HEK293 (cell line): Measurements from ENCODE around the gene PTS.
A peak's percentile ranks its signal among the peaks of the same experiment; 100 is the strongest.

Experiments used
- CTCF ChIA-PET: fragments of 350-600 bp; formaldehyde crosslinking; extraction: SDS; loops from one replicate; lab custom pipeline; 2021; ENCODE audit warnings: antibody characterized with exemption; lab: Yijun Ruan, JAX
- POLR2A ChIA-PET: fragments of 300-600 bp; formaldehyde crosslinking; extraction: SDS; loops from one replicate; lab custom pipeline; 2020; ENCODE audit warnings: antibody characterized with exemption, inconsistent platforms; lab: Yijun Ruan, JAX
- H3K27ac ChIP-seq: fragments of 200-500 bp; sonication (Bioruptor generic); 2 replicates; pipeline ENCODE4 v1.5.1; 2014; ENCODE audit warnings: low read depth, low read length, control low read depth, inconsistent platforms; ENCODE audit errors: extremely low read depth
- H3K36me3 ChIP-seq, 2 experiments: fragments of 200-500 bp in 1 of 2; sonication (Bioruptor generic) in 1 of 2; 1 replicate in 1 of 2; 2 replicates in 1 of 2; pipeline ENCODE4 v1.5.1; 2014 to 2017; ENCODE audit warnings: inconsistent platforms in 2 of 2, low read length in 2 of 2; ENCODE audit not compliant: control insufficient read depth in 2 of 2, insufficient read depth in 1 of 2
- H3K4me1 ChIP-seq: fragments of 200-500 bp; sonication (Bioruptor generic); 2 replicates; pipeline ENCODE4 v1.5.1; 2014; ENCODE audit warnings: mild to moderate bottlenecking, low read length, inconsistent platforms; ENCODE audit not compliant: control insufficient read depth, insufficient read depth
- H3K4me3 ChIP-seq: 2 replicates; pipeline ENCODE4 v1.5.1; 2011; ENCODE audit warnings: low read depth, mild to moderate bottlenecking, control low read depth, low read length, moderate library complexity
- H3K9me3 ChIP-seq: fragments of 200-500 bp; sonication (Bioruptor generic); 2 replicates; pipeline ENCODE4 v1.5.1; 2014; ENCODE audit warnings: low read depth, low read length, inconsistent platforms; ENCODE audit not compliant: control insufficient read depth, insufficient read depth
- EGR2 ChIP-seq: fragments of 450-650 bp; formaldehyde crosslinking; IDR thresholded peaks from 2 replicates; pipeline ENCODE4 v1.5.1; 2016; ENCODE audit warnings: low read depth, missing biosample characterization, missing genetic modification characterization
- GLI2 ChIP-seq: fragments of 450-650 bp; formaldehyde crosslinking; IDR thresholded peaks from 2 replicates; pipeline ENCODE4; 2017; ENCODE audit warnings: missing biosample characterization, missing genetic modification characterization, low read depth, borderline replicate concordance
- KLF1 ChIP-seq: fragments of 450-650 bp; formaldehyde crosslinking; IDR thresholded peaks from 2 replicates; pipeline ENCODE4 v1.5.1; 2016; ENCODE audit warnings: missing biosample characterization, missing genetic modification characterization
- KLF8 ChIP-seq: fragments of 450-650 bp; formaldehyde crosslinking; IDR thresholded peaks from 2 replicates; pipeline ENCODE4 v1.5.1; 2016; ENCODE audit warnings: missing biosample characterization, missing genetic modification characterization
- KLF9 ChIP-seq: fragments of 450-650 bp; formaldehyde crosslinking; IDR thresholded peaks from 2 replicates; pipeline ENCODE4 v1.5.1; 2016; ENCODE audit warnings: missing biosample characterization, missing genetic modification characterization, low read depth
- PRDM1 ChIP-seq: fragments of 450-650 bp; formaldehyde crosslinking; IDR thresholded peaks from 2 replicates; pipeline ENCODE4; 2016; ENCODE audit warnings: missing biosample characterization, missing genetic modification characterization
- SP2 ChIP-seq: fragments of 450-650 bp; formaldehyde crosslinking; IDR thresholded peaks from 2 replicates; pipeline ENCODE4 v1.5.1; 2016; ENCODE audit warnings: missing biosample characterization, missing genetic modification characterization
- YY2 ChIP-seq: fragments of 450-650 bp; formaldehyde crosslinking; IDR thresholded peaks from 2 replicates; pipeline ENCODE4 v1.5.1; 2016; ENCODE audit warnings: missing biosample characterization, missing genetic modification characterization
- ZBTB17 ChIP-seq: fragments of 450-650 bp; formaldehyde crosslinking; IDR thresholded peaks from 2 replicates; pipeline ENCODE4 v1.5.1; 2016; ENCODE audit warnings: missing biosample characterization, missing genetic modification characterization
- ZEB2 ChIP-seq: fragments of 450-650 bp; formaldehyde crosslinking; IDR thresholded peaks from 2 replicates; pipeline ENCODE4 v1.5.1; 2016; ENCODE audit warnings: missing biosample characterization, missing genetic modification characterization
- ZNF132 ChIP-seq: fragments of 450-650 bp; formaldehyde crosslinking; IDR thresholded peaks from 2 replicates; pipeline ENCODE4 v1.5.1; 2017; ENCODE audit warnings: missing biosample characterization, missing genetic modification characterization, borderline replicate concordance
- ZNF174 ChIP-seq: fragments of 450-650 bp; formaldehyde crosslinking; IDR thresholded peaks from 2 replicates; pipeline ENCODE4 v1.5.0; 2017; ENCODE audit warnings: missing biosample characterization, mild to moderate bottlenecking, missing genetic modification characterization
- ZNF175 ChIP-seq: fragments of 450-650 bp; formaldehyde crosslinking; IDR thresholded peaks from 2 replicates; pipeline ENCODE4 v1.5.1; 2016; ENCODE audit warnings: missing biosample characterization, missing genetic modification characterization
- ZNF2 ChIP-seq: fragments of 450-650 bp; formaldehyde crosslinking; IDR thresholded peaks from 2 replicates; pipeline ENCODE4 v1.5.1; 2016; ENCODE audit warnings: missing biosample characterization, missing genetic modification characterization
- ZNF214 ChIP-seq: fragments of 450-650 bp; formaldehyde crosslinking; IDR thresholded peaks from 2 replicates; pipeline ENCODE4 v1.5.1; 2017; ENCODE audit warnings: missing biosample characterization, mild to moderate bottlenecking, missing genetic modification characterization, borderline replicate concordance
- ZNF223 ChIP-seq: fragments of 450-650 bp; formaldehyde crosslinking; IDR thresholded peaks from 2 replicates; pipeline ENCODE4 v1.5.1; 2016; ENCODE audit warnings: missing biosample characterization, missing genetic modification characterization
- ZNF335 ChIP-seq: fragments of 450-650 bp; formaldehyde crosslinking; conservative IDR thresholded peaks from 2 replicates; pipeline ENCODE4 v1.5.1; 2016; ENCODE audit warnings: missing biosample characterization, missing genetic modification characterization
- ZNF366 ChIP-seq: fragments of 450-650 bp; formaldehyde crosslinking; conservative IDR thresholded peaks from 2 replicates; pipeline ENCODE4 v1.5.1; 2016; ENCODE audit warnings: missing biosample characterization, missing genetic modification characterization
- ZNF394 ChIP-seq: fragments of 450-650 bp; formaldehyde crosslinking; IDR thresholded peaks from 2 replicates; pipeline ENCODE4 v1.5.1; 2016; ENCODE audit warnings: missing biosample characterization, missing genetic modification characterization, mild to moderate bottlenecking, moderate library complexity, borderline replicate concordance
- ZNF514 ChIP-seq: fragments of 450-650 bp; formaldehyde crosslinking; IDR thresholded peaks from 2 replicates; pipeline ENCODE4 v1.5.1; 2016; ENCODE audit warnings: missing biosample characterization, missing genetic modification characterization
- ZNF555 ChIP-seq: fragments of 450-650 bp; formaldehyde crosslinking; conservative IDR thresholded peaks from 2 replicates; pipeline ENCODE4 v1.5.1; 2017; ENCODE audit warnings: missing biosample characterization, mild to moderate bottlenecking, missing genetic modification characterization, inconsistent platforms
- ZNF654 ChIP-seq: fragments of 450-650 bp; formaldehyde crosslinking; IDR thresholded peaks from 2 replicates; pipeline ENCODE4 v1.5.1; 2016; ENCODE audit warnings: low read depth, missing biosample characterization, missing genetic modification characterization
- ZNF837 ChIP-seq: fragments of 450-650 bp; formaldehyde crosslinking; IDR thresholded peaks from 2 replicates; pipeline ENCODE4 v1.5.1; 2016; ENCODE audit warnings: missing biosample characterization, missing genetic modification characterization
- ZSCAN30 ChIP-seq: fragments of 450-650 bp; IDR thresholded peaks from 2 replicates; pipeline ENCODE4 v1.5.1; 2018; ENCODE audit warnings: missing biosample characterization, mild to moderate bottlenecking, missing genetic modification characterization, moderate library complexity
- TF ChIP-seq, protein P1 (sequence below): fragments of 450-650 bp; formaldehyde crosslinking; IDR thresholded peaks from 2 replicates; pipeline ENCODE4 v1.5.1; 2016; ENCODE audit warnings: missing biosample characterization, missing genetic modification characterization
- TF ChIP-seq, protein P2 (sequence below): fragments of 450-650 bp; formaldehyde crosslinking; IDR thresholded peaks from 2 replicates; pipeline ENCODE4 v1.5.1; 2016; ENCODE audit warnings: missing biosample characterization, missing genetic modification characterization, low read depth
- TF ChIP-seq, protein P3 (sequence below): fragments of 450-650 bp; formaldehyde crosslinking; conservative IDR thresholded peaks from 2 replicates; pipeline ENCODE4 v1.5.1; 2016; ENCODE audit warnings: low read depth, missing biosample characterization, missing genetic modification characterization

The PTS gene

DNA sequence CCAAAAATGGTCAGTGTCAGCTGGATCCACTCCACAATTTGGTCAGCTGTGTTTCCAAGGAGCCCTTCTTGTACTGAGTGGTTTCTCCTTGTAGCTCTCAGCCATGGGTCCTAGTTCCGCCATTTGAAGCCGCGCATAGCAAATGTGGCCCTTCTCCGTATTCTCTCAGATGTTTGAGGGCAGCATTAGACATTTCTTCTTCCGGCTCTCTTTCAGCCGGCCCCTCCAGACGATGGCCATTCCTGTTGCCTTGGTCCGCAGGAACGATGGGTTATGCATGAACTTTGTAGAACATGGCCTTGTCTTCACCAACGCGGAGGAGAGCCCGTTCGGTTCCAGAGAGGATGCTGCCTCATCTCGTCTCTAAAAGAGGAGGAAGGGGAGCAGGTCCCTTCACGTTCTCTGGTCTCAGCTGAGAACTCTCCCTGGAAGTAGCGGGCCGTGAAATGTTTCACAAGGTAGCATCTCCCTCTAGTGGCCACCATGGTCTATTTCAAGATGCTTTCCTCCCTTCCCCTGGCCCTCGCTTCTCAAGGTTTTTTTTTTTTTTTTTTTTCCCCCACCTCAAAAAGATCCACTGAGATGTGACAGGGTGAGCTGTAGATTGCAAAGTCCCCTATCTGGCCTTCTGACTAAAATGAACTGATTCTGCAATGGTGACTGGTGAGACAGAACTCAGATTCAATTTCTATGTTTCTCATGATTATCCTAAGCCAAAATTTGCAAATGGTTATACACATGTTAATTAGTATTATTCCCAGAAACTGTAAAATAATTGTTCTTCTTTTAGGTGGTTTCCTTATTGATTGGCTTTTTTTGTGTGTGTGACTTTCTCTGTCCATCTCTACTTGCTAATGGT lies 54.3 kb downstream of the PTS start:
- Histone ChIP-seq H3K4me1 (no peaks in the 10 kb centered on the region), H3K27ac (no peak overlapping the region), H3K9me3 (no peaks in the 10 kb centered on the region), H3K4me3 (peak overlapping the region; percentile 26), H3K36me3 (no peaks in the 10 kb centered on the region)
- POLR2A ChIA-PET, result interaction anchor here (0.6 to 0.7 kb wide), 4 partner anchors 138 to 1000 kb away, joined by 3 to 5 read pairs (median 4); no protein-coding TSS in a partner anchor
- CTCF ChIA-PET, result interaction anchor here (0.6 to 12.4 kb wide), 48 partner anchors 9 to 1538 kb away, joined by 3 to 308 read pairs (median 4); partner anchors contain the start of gene PTS
- TF ChIP-seq ZNF555 (tag by site-specific recombination) (no peak), ZBTB17 (tag by site-specific recombination) (peak; percentile 58; the same call in 1 of the 2 replicates), ZNF214 (tag by site-specific recombination) (no peak), ZEB2 (0 out of 2 replicates have a peak, but pooled peaks have one; percentile 6), ZNF132 (tag by site-specific recombination) (no peak), KLF8 (no peak), ZSCAN30 (tag by site-specific recombination) (no peak), KLF9 (tag by site-specific recombination) (0 out of 2 replicates have a peak, but pooled peaks have one; percentile 1), ZNF175 (tag by site-specific recombination) (no peak), ZNF174 (no peak), ZNF335 (tag by site-specific recombination) (peak; percentile 76), ZNF514 (tag by site-specific recombination) (no peak), KLF1 (tag by site-specific recombination) (no peak), ZNF654 (peak; percentile 86), ZNF837 (tag by site-specific recombination) (no peak), ZNF394 (tag by site-specific recombination) (0 out of 2 replicates have a peak, but pooled peaks have one; percentile 16), YY2 (tag by site-specific recombination) (0 out of 2 replicates have a peak, but pooled peaks have one; percentile 23), EGR2 (tag by site-specific recombination) (no peak), ZNF366 (tag by site-specific recombination) (0 out of 2 replicates have a peak, but pooled peaks have one; percentile 21), ZNF2 (tag by site-specific recombination) (0 out of 2 replicates have a peak, but pooled peaks have one; percentile 34), PRDM1 (tag by site-specific recombination) (0 out of 2 replicates have a peak, but pooled peaks have one; percentile 36), SP2 (tag by site-specific recombination) (no peak), GLI2 (no peak), ZNF223 (no peak)
- TF ChIP-seq, protein P1, sequence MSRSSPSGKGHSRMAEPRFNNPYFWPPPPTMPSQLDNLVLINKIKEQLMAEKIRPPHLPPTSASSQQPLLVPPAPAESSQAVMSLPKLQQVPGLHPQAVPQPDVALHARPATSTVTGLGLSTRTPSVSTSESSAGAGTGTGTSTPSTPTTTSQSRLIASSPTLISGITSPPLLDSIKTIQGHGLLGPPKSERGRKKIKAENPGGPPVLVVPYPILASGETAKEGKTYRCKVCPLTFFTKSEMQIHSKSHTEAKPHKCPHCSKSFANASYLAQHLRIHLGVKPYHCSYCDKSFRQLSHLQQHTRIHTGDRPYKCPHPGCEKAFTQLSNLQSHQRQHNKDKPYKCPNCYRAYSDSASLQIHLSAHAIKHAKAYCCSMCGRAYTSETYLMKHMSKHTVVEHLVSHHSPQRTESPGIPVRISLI (tag by site-specific recombination), result peak; percentile 91
- TF ChIP-seq, protein P2, sequence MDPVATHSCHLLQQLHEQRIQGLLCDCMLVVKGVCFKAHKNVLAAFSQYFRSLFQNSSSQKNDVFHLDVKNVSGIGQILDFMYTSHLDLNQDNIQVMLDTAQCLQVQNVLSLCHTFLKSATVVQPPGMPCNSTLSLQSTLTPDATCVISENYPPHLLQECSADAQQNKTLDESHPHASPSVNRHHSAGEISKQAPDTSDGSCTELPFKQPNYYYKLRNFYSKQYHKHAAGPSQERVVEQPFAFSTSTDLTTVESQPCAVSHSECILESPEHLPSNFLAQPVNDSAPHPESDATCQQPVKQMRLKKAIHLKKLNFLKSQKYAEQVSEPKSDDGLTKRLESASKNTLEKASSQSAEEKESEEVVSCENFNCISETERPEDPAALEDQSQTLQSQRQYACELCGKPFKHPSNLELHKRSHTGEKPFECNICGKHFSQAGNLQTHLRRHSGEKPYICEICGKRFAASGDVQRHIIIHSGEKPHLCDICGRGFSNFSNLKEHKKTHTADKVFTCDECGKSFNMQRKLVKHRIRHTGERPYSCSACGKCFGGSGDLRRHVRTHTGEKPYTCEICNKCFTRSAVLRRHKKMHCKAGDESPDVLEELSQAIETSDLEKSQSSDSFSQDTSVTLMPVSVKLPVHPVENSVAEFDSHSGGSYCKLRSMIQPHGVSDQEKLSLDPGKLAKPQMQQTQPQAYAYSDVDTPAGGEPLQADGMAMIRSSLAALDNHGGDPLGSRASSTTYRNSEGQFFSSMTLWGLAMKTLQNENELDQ (tag by site-specific recombination), result no peak
- TF ChIP-seq, protein P3, sequence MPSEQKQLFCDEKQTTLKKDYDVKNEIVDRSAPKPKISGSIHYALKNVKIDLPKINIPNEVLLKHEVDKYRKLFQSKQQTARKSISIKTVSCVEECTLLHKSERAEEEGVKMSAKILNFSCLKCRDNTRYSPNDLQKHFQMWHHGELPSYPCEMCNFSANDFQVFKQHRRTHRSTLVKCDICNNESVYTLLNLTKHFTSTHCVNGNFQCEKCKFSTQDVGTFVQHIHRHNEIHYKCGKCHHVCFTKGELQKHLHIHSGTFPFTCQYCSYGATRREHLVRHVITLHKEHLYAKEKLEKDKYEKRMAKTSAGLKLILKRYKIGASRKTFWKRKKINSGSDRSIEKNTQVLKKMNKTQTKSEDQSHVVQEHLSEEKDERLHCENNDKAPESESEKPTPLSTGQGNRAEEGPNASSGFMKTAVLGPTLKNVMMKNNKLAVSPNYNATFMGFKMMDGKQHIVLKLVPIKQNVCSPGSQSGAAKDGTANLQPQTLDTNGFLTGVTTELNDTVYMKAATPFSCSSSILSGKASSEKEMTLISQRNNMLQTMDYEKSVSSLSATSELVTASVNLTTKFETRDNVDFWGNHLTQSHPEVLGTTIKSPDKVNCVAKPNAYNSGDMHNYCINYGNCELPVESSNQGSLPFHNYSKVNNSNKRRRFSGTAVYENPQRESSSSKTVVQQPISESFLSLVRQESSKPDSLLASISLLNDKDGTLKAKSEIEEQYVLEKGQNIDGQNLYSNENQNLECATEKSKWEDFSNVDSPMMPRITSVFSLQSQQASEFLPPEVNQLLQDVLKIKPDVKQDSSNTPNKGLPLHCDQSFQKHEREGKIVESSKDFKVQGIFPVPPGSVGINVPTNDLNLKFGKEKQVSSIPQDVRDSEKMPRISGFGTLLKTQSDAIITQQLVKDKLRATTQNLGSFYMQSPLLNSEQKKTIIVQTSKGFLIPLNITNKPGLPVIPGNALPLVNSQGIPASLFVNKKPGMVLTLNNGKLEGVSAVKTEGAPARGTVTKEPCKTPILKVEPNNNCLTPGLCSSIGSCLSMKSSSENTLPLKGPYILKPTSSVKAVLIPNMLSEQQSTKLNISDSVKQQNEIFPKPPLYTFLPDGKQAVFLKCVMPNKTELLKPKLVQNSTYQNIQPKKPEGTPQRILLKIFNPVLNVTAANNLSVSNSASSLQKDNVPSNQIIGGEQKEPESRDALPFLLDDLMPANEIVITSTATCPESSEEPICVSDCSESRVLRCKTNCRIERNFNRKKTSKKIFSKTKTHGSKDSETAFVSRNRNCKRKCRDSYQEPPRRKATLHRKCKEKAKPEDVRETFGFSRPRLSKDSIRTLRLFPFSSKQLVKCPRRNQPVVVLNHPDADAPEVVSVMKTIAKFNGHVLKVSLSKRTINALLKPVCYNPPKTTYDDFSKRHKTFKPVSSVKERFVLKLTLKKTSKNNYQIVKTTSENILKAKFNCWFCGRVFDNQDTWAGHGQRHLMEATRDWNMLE (tag by site-specific recombination), result no peak
